HK-2 (cell line): ENCODE data around the gene CCHCR1.
"Not testable (repeated sequence)": the region's sequence is repeated elsewhere in the genome, so short reads cannot be mapped to it uniquely, and the experiment has no call there.

ENCODE experiments used
- DNase-seq: peaks from one replicate; pipeline ENCODE4 v3.0.0-alpha.2; 2018; ENCODE audit not compliant: unreplicated experiment

Gene CCHCR1

DNA sequence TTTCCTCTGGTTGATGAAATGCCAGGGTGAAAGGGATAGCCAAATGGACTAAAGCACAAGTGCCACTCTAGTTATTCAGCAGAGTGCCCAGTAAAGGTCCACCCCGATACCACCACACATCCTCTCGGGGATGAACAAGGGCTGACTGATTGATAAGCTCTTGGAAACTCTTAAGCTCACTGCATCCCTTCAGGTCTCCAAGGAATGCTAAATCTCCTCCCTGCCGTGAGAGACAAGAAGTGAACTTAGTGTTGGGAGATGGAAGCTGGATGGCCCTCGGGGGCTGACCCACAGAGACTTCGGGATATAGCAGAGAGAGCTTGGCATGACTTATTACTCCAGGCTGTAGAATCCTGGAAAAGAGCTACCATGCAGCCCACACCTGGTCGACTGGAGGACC lies 26.3 kb upstream of the CCHCR1 start:
- not testable (repeated sequence) for DNase-seq

DNA sequence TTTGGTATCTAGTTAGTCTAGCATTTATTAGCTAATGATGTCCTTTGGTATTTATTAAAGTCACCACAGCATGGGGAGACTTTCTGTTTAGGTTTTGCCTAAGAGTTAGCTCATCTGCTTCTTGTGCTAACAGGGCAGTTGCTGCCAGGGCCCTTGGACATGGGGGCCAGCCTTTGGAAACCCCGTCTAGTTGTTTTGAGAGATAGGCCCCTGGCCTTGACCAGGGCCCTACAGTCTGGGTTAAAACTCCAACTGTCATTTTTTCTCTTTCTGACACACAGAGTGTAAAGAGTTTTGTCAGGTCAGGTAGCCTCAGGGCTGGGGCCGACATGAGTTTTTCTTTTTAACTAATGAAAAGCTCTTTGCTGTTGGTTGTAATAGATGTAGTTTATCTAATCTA lies 25.7 kb upstream of the CCHCR1 start:
- DNase-seq: not testable (repeated sequence)

DNA sequence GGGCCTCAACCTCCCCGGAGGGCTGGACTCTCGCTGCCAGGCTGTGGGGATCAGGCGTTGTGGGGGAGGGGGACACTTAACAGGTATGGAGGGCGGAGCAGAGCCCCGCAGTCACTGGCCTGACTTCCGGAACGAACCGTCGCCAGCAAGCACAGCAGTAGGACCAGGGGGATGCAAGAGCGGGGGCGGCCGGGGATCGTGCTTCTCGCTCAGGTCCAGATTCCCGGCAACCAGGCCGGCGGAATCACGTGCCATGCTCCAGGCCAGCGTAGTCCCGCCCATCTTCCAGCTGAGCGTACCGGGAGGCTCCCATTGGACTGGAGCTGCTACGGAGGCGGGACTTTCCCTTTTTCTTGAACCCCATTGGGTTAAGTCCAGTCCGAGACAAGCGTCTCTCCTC lies 22.9 kb upstream of the CCHCR1 start:
- DNase-seq: no peak

DNA sequence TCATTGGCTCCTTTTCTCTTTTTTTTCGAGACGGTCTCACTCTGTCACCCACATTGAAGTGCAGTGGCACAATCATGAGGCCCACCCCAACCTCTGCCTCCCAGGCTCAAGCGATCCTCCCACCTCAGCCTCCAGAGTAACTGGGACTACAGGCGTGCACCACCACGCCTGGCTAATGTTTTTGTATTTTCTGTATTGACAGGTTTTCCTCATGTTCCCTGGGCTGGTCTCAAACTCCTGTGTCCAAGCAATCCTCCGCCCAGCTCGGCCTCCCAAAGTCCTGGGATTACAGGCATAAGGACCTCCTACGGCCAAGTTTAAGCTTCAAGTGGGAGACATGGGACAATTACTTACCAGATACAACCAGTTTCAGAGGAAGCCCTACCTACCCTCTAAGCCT lies 22.3 kb upstream of the CCHCR1 start:
- no peak for DNase-seq

DNA sequence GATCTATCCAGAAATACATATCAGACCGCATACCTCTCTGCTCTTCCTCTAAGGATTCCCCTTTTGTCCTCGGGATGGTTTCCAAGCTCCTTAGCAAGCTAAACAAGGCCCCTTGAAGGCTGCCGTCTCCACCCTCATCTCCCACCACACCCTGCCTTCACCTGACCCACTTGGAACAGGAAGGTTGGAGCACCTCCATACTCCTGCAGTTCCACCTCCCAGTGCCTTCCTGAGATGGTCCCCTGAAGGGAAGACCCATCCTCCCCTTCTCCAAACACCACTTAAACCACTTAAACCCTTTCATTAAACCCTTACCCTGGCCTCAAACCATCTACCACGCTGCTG lies 21.4 kb upstream of the CCHCR1 start:
- DNase-seq: no peak

DNA sequence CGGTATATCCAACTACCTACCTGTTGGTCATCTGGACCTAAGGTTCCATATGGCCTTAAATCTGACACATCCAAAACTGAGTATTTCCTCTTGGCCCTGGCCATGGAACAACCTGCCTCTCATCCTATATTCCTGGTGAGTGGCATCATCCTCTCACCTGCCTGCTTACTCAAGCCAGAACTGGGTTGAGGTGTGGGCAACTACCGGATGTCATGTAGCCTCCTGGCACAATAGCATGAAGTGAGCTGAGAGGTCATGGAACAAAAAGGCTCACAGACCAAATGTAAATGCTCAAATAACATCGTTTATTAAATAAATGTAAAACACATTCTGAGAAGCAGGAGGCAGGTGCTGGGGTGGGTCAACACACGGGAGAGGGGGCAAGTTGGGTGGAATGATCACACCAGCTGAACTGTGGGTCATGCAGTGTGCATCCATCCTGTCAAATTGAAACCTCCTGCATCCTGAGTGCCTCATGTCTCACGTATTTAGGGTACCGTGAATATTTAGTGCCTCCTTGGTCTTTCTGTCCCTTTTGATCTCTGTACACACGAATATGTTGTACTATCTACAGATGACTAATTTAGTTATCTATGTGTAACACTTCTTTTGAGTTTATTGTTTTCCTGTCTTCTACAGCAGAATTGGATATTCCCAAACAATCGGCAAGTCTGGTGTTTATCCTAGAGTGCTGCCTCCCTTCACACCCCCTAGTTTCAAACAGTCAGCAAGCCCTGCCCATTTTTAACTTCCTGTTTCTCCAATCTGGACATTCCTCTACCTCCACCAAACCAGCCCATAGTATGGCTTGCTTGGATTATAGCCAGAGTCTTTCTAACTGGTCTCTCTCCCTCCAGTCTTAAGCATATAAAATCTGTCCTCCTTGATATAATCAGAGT lies 20.8 kb upstream of the CCHCR1 start:
- DNase-seq: no peak

DNA sequence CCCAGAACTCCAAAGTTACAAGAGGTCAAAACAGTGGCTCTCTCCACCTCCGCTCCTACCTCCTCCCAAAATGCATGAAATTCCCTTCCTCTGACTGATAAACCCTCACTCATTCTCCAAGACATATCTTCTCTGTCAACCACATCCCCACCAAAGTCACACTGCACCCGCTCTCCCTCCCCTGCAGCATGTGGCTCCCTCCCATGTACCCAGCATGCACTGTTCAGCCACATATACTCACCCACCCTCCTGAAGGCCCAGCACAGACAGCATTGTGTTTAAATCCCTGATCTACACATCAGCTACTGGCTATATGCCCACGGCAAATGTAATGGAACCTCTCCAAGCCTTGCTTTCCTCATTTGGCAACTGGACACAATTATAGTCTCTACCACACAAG lies 18.4 kb upstream of the CCHCR1 start:
- DNase-seq: no peak

DNA sequence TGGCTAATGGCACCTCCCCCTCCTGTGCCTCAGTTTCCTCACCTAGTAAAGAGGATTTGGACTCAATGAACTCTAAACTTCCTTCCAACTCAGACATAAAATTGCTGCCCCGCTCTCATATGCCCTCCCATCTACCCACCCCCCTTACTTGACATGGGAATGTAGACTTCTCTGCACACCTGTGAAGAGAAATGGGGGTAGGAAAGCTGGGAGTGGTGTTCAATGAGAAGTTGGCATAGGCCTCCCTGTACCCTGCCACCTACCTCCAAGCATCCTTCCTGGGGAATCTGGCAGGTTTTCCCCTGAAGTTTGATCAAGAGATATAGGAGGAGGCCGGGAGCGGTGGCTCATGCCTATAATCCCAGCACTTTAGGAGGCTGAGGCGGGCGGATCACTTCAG lies 16.8 kb upstream of the CCHCR1 start:
- no peak for DNase-seq

DNA sequence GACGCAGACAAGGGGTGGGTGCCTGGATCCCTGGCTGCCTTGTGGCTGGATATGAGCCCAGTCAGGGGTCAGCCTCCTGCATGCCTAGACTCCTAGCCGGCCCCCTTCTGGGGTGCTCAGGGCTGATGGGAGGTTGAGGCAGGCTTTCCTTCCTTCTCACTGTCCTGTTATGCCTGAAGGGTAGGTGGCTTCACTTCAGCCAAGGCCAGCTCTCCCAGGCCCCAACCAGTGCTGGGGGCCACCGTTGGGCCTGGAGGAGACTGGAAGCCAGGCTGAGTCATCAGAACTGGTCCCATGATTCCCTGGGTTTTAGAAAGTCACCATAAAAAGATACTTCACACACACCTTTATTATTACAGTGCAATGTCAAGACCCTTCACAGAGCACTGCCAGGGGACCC lies 15.8 kb upstream of the CCHCR1 start:
- no peak for DNase-seq

DNA sequence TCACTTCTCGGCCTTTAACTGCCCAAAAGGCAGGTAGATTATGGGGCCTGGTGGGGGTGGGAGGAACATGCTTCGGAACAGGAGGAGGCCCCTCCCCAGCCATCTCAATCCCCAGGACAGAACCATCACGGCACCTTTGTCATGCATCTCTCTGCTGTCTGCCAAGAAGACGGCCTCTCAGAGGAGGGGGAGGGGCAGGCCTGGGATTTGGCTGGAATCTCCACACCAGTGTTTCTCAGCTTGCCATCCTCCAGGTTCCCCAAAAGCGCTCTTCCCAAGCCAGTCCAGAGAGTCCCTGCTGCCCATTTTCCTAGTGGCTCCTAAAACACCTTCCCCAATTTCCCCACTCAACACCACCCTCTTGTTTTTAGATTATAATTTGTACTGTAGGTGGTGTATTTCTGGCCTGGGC lies 15.4 kb upstream of the CCHCR1 start:
- DNase-seq: no peak

DNA sequence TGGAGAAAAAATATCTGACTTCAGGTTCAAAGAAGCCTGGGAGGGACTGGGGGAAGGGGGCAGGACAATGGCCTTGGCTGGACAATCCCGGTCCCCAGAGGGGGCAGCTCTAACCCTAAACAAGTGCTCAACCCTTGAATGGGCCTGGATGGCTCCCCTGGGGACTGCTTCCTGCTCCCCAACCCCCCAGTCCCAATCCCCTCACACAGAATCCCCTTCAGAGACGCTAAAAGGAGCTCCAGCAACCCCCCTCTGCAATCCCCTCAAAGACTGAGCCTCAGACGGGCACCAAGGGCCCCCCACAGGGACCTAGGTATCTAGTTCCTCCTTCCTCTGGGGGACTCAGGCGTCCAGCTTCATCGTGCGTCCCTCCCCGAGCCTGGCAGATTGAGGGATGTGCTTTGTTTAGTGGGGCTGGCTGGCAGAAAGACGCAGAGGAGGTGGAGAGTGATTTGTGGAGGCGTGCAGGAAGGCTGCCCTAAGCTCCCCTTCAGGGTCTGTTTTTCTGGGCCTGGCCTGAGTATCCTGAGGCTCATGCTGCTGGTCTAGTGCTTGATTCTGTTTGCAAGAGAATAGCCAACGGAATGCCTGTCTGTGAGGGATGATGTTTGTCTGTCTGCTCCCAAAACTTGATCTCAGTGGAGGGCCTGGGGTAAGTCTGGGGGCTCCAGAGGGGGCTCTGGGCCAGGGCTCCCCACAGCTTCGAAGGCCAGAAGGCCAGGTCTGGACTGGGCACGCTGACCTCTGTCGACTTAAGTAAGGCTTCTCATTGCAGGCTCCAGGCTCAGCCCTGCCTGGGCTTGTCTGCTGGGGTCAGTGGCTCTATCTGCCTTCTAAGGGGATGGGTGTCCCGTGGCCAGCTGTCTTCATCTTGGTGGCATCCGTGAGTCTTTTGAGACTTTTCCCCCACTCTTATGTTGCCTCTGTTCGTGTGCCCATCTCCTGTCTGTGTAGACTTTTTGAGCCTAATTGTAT lies 14.6 kb upstream of the CCHCR1 start:
- no peak for DNase-seq

DNA sequence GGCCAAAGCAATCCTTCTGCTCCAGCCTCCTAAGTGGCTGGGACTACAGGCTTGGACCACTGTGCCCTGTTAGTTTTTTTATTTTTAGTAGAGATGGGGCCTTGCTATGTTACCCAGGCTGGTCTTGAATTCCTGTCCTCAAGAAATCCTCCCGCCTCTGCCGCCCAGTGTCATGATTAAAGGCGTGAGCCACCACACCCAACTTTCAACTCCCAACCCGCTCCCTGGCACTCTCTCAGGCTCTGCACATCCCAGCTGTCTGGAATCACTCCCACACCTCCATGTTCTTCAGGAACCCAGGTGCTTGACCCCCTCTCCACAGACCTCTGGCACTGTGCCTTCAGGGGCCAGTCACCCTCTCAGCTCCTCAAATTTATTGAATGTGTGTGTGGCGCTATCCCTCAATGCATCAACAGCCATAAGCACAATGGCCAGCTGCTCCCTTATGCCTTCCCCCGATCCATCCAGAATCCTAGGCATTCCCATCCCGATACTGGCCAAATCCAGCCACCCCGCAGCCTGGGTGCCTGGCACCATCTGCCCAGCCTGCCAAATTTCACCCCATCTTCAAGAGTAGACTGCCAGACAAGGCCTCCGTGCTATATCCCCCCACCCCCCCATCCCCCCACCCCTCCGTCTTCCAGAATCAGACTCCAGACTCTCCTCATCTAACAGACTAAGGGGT lies 13.5 kb upstream of the CCHCR1 start:
- no peak for DNase-seq

DNA sequence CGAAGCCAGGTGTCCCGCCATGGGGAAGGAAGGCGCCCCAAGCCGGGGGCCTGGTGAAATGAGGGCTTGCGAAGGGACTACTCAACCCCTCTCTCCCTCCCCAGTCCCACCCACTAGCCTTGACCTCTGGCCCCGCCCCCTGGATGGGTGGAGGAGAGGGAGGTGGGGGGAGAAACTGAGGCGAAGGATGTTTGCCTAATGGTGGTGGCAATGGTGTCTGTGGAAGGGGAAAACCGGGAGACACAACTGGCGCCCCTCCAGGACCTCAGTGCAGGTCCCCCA lies 12.9 kb upstream of the CCHCR1 start, which contains the start of gene POU5F1:
TSS of gene POU5F1 (minus strand) at position 83 of the 282 bp plus-strand sequence. CDS start at position 21, 62 bp downstream.
- DNase-seq: no peak

DNA sequence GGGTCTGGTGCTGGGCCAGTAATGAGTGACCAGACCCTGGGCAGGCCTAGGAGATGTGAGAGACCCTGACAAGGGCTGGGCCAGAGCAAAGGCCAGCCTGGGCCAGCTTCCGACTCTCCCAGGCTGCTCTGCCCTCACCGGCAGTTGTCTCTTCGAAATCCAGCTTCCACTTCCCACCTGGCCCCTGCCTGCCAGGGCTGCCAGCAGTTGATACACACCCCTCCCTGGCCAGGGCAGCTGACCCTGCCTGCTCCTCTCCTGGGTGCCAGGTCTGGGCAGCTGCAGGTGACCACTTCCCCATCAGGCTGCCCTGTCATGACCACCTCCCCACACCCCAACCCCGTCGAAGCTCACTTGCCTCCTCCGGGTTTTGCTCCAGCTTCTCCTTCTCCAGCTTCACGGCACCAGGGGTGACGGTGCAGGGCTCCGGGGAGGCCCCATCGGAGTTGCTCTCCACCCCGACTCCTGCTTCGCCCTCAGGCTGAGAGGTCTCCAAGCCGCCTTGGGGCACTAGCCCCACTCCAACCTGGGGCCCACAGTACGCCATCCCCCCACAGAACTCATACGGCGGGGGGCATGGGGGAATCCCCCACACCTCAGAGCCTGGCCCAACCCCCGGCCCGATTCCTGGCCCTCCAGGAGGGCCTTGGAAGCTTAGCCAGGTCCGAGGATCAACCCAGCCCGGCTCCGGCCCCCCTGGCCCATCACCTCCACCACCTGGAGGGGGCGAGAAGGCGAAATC lies 12.4 kb upstream of the CCHCR1 start:
- DNase-seq: not testable (repeated sequence)

DNA sequence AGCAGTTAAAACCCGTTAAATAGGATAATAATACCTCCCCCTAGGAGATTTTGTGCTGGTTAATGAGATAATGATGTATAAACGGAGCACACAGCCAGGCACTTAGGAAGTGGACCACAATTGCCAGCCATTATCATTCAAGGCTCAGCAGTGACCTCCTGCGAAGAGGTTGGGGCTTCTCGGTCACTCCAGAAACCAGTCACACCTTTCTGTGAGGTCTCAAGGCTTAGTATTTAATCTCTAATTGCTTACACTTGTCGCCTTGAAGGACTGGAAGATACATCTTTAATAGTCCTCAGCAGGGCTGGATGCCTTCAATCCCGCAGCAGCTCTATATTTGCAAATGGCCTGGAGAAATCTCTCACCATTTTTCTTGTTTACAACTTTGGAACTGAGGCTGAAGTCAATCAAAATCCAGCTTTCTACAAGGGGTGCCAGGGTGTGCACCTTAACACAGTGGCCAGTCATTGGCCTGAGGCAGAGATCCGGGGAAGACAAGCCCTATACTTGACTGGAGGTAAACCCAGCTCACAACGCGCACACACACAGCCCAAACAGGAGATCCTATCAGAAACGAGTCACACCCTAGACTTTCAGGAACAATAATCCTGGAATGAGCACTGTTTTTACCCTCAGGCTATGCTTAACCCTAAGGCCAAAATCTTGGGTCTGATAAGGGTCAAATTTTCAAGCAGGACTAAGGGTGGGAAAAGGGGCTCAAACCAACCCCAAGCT lies 11.7 kb upstream of the CCHCR1 start:
- DNase-seq: no peak

DNA sequence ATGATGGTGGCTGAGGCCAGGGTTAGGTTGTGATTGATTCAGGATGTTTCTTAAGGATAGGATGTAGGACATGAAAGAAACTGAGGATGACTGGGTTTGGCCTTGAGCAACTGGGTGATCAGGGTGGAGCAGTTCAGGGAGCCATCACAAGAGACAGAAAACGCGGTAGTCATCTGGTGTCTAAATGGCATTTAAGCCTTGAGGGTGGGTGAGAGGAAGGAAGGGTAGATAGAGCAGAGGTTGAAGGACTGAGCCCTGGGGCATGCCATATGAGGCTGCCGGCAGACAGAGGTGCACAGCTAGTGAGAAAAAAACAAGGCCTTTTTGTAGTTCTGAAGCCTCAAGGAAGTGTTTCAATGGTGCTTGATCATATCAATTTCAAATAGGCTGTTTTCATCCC lies 11.0 kb upstream of the CCHCR1 start:
- DNase-seq: no peak

DNA sequence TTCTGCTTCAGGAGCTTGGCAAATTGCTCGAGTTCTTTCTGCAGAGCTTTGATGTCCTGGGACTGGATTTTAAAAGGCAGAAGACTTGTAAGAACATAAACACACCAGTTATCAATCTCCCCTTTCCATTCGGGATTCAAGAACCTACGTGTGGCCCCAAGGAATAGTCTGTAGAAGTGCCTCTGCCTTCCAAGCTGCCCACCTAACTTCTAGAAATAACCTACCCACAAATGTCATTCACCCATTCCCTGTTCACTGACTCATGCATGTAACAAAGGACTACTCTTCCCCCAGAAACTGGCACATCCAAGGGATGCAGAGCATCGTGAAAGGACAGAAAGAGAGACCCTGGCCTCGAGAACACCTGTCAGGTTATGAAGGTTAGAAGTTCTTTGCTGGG lies 8.4 kb upstream of the CCHCR1 start:
- no peak for DNase-seq

DNA sequence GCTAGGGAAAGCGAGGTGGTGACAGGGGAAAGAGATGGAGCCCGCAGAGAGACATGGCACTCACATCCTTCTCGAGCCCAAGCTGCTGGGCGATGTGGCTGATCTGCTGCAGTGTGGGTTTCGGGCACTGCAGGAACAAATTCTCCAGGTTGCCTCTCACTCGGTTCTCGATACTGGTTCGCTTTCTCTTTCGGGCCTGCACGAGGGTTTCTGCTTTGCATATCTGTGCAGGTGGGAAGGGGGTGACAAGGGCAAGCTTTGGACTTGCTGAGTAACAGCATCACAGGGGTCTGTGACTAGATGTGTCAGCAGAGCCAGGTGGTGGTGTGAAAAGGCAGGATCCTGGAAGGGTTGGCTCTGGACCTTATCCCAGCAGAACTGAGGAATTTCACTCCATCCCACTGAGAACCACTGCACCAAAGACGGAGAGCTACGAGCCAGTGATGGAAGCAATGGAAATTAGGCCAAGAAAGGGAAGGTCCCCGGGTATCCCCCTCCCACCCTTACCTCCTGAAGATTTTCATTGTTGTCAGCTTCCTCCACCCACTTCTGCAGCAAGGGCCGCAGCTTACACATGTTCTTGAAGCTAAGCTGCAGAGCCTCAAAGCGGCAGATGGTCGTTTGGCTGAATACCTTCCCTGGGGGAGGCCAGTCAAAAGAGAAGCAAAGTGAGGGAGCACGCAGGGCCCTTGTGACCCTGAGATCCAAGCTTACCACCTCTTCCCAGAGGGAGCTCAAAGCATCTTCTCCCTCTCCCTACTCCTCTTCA lies 7.6 kb upstream of the CCHCR1 start:
- DNase-seq: not testable (repeated sequence)

DNA sequence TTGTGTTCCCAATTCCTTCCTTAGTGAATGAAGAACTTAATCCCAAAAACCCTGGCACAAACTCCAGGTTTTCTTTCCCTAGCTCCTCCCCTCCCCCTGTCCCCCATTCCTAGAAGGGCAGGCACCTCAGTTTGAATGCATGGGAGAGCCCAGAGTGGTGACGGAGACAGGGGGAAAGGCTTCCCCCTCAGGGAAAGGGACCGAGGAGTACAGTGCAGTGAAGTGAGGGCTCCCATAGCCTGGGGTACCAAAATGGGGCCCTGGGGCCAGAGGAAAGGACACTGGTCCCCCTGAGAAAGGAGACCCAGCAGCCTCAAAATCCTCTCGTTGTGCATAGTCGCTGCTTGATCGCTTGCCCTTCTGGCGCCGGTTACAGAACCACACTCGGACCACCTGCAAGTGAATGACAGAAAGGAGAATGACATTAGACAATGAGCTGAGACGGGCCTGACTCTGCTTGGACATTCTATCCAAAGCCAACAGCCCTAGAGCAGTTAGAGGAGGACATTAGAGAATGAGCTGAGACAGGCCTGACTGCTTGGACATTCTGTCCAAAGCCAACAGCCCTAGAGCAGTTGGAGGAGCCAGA lies 7.0 kb upstream of the CCHCR1 start:
- not testable (repeated sequence) for DNase-seq

DNA sequence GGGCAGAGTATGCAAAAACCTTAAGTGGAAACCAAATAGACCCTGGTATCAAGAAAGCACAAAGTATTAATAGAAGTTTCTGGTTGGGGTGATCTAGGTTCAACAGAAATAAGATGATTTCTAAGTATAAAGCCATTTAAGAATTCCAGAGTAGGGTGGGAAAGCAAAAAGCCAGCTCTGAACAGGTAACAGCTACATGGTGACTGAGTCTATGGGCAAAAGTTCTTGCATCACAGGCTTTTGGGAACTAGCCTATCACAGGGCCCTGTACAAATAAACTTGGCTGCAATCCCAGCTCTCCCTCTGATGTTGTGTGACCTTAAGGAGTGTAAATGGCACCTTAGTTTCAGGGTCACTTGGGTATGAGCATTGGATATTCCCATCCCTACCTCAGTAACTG lies 6.3 kb upstream of the CCHCR1 start:
- no peak for DNase-seq
